HL-60 (cell line): ENCODE data around the gene LIMA1.

Source experiments
- DNase-seq, 2 experiments: peaks; one replicate each; pipeline ENCODE4 v3.0.0-alpha.2; 2010 to 2020; ENCODE audit warnings: low read depth in 1 of 2, low spot score in 1 of 2
- H3K27ac ChIP-seq: fragments of 250-450 bp; sonication (Bioruptor Pico); replicated peaks from 2 replicates; pipeline ENCODE4 v1.5.1; 2020; ENCODE audit warnings: mild to moderate bottlenecking, moderate library complexity
- H3K27me3 ChIP-seq: fragments of 250-450 bp; sonication (Bioruptor Pico); 2 replicates; pipeline ENCODE4 v1.5.1; 2021; ENCODE audit warnings: mild to moderate bottlenecking, moderate library complexity; ENCODE audit not compliant: insufficient read depth, poor library complexity, severe bottlenecking
- H3K4me3 ChIP-seq: replicated peaks from 2 replicates; pipeline ENCODE4 v1.5.1; 2011; ENCODE audit warnings: mild to moderate bottlenecking, control low read depth, low read length; ENCODE audit not compliant: insufficient read depth
- CTCF ChIP-seq: IDR thresholded peaks from one replicate; pipeline ENCODE4 v1.5.1; 2011; ENCODE audit warnings: low read length, control low read depth, inconsistent platforms; ENCODE audit not compliant: insufficient read depth
- GABPA ChIP-seq: IDR thresholded peaks from 2 replicates; pipeline ENCODE4 v1.6.1; 2012; ENCODE audit warnings: low read depth
- POLR2AphosphoS5 ChIP-seq: IDR thresholded peaks from 2 replicates; pipeline ENCODE4 v1.6.1; 2012; ENCODE audit warnings: low read depth
- REST ChIP-seq: IDR thresholded peaks from 2 replicates; pipeline ENCODE4 v1.6.1; 2012; ENCODE audit warnings: low read depth; ENCODE audit not compliant: insufficient replicate concordance
- SPI1 ChIP-seq: IDR thresholded peaks from 2 replicates; pipeline ENCODE4 v1.6.1; 2012; ENCODE audit warnings: low read depth, mild to moderate bottlenecking, borderline replicate concordance

The LIMA1 gene

GRCh38 chr12:50205648-50206047 lies 77.7 kb downstream of the LIMA1 start:
- no peak overlapping the region for H3K27ac ChIP-seq
- TF ChIP-seq CTCF: no peak
- TF ChIP-seq SPI1: no peak
- no peak for TF ChIP-seq REST
- no peak for TF ChIP-seq GABPA
- no peak for TF ChIP-seq POLR2AphosphoS5
- no peak overlapping the region for H3K4me3 ChIP-seq
- no peak for DNase-seq
- no peaks in the 10 kb centered on the region for H3K27me3 ChIP-seq

GRCh38 chr12:50203691-50204090 lies 79.6 kb downstream of the LIMA1 start:
- TF ChIP-seq GABPA (no peak), REST (no peak), SPI1 (no peak), CTCF (no peak), POLR2AphosphoS5 (no peak)
- Histone ChIP-seq H3K4me3 (no peak overlapping the region), H3K27ac (no peak overlapping the region), H3K27me3 (no peaks in the 10 kb centered on the region)
- DNase-seq: no peak

- Histone ChIP-seq H3K27me3 (no peaks in the 10 kb centered on the region), H3K4me3 (no peak overlapping the region), H3K27ac (no peak overlapping the region)
- DNase-seq: no peak
- TF ChIP-seq REST (no peak), GABPA (no peak), SPI1 (no peak), CTCF (no peak), POLR2AphosphoS5 (no peak)
Observed at GRCh38 chr12:50201987-50202521, 81.3 kb downstream of the LIMA1 start.
